Thoracic aorta (tissue), 2 donors: ENCODE measurements around the gene CASP6. TPM values are rescaled to one million over a fixed set of nuclear protein-coding genes. Genes with fewer than 3 reads are reported as not detected.

ENCODE experiments used
- ATAC-seq: fragments of 150-250 bp; one replicate; pipeline ENCODE4 v1.8.0; 2017; ENCODE audit warnings: low read depth; ENCODE audit not compliant: insufficient number of reproducible peaks, low FRiP score
- DNase-seq: peaks from one replicate; pipeline ENCODE4 v3.0.0-alpha.2; 2020; ENCODE audit warnings: low spot score
- H3K27ac ChIP-seq, 2 donors: fragments of 200-600 bp; sonication (generic); 1 replicate in 1 of 2; 2 replicates in 1 of 2; pipeline ENCODE4 v1.5.1; 2016; ENCODE audit warnings: mild to moderate bottlenecking in 2 of 2, moderate library complexity in 2 of 2
- H3K27me3 ChIP-seq: fragments of 200-600 bp; sonication (generic); replicated peaks from 2 replicates; pipeline ENCODE4 v1.6.0; 2016; ENCODE audit warnings: mild to moderate bottlenecking; ENCODE audit not compliant: insufficient read depth
- H3K36me3 ChIP-seq: fragments of 200-600 bp; sonication (generic); one replicate; pipeline ENCODE4 v1.5.1; 2016
- H3K4me1 ChIP-seq, 2 donors: fragments of 200-600 bp; sonication (generic); 1 replicate in 1 of 2; 2 replicates in 1 of 2; pipeline versions ENCODE4 v1.5.1 to v1.6.0; 2016; ENCODE audit warnings: low read depth in 2 of 2, mild to moderate bottlenecking in 1 of 2; ENCODE audit not compliant: control insufficient read depth in 1 of 2
- H3K4me3 ChIP-seq: fragments of 200-600 bp; sonication (generic); 2 replicates; pipeline ENCODE4 v1.5.1; 2016; ENCODE audit warnings: mild to moderate bottlenecking
- H3K9me3 ChIP-seq: fragments of 200-600 bp; sonication (generic); 2 replicates; pipeline ENCODE4 v1.5.1; 2016
- total RNA-seq, 2 donors: library from RNA; depleted of rRNA; stranded (reverse); fragments of >200 nt; gene quantifications; one replicate each; pipeline versions ENCODE4 v1.1.0 to v1.2.3, GENCODE V29; 2016
- TF ChIP-seq, protein P1 (sequence below): fragments of 200-600 bp; sonication (generic); IDR thresholded peaks from one replicate; pipeline ENCODE4 v1.5.1; 2019; ENCODE audit warnings: antibody characterized with exemption

The CASP6 gene
- total RNA-seq, 2 donors from 2014 or later = 9.0 to 17.3 TPM

GRCh38 chr4:109735566-109736365 lies 32.5 kb upstream of the CASP6 start:
- H3K4me3 ChIP-seq = no peak overlapping the region
- H3K9me3 ChIP-seq = no peaks in the 10 kb centered on the region
- ATAC-seq = no peak
- no peaks in the 10 kb centered on the region for H3K27me3 ChIP-seq
- no peak overlapping the region for H3K27ac ChIP-seq
- peaks cover under 1 to 2% of the 10 kb centered on the region in 2 donors for H3K4me1 ChIP-seq
- TF ChIP-seq, protein P1, sequence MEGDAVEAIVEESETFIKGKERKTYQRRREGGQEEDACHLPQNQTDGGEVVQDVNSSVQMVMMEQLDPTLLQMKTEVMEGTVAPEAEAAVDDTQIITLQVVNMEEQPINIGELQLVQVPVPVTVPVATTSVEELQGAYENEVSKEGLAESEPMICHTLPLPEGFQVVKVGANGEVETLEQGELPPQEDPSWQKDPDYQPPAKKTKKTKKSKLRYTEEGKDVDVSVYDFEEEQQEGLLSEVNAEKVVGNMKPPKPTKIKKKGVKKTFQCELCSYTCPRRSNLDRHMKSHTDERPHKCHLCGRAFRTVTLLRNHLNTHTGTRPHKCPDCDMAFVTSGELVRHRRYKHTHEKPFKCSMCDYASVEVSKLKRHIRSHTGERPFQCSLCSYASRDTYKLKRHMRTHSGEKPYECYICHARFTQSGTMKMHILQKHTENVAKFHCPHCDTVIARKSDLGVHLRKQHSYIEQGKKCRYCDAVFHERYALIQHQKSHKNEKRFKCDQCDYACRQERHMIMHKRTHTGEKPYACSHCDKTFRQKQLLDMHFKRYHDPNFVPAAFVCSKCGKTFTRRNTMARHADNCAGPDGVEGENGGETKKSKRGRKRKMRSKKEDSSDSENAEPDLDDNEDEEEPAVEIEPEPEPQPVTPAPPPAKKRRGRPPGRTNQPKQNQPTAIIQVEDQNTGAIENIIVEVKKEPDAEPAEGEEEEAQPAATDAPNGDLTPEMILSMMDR = no peak
- DNase-seq = no peak
- H3K36me3 ChIP-seq = no peaks in the 10 kb centered on the region

GRCh38 chr4:109733728-109734127 lies 30.5 kb upstream of the CASP6 start:
- Histone ChIP-seq H3K27me3 (no peaks in the 10 kb centered on the region), H3K27ac (no peak overlapping the region), H3K9me3 (no peaks in the 10 kb centered on the region), H3K36me3 (no peaks in the 10 kb centered on the region), H3K4me1 (peaks cover 2 to 14% of the 10 kb centered on the region in 2 donors), H3K4me3 (no peak overlapping the region)
- DNase-seq (no peak), ATAC-seq (no peak)
- TF ChIP-seq, protein P1 = no peak

GRCh38 chr4:109730619-109731545 lies 27.6 kb upstream of the CASP6 start:
- no peak for ATAC-seq

DNA sequence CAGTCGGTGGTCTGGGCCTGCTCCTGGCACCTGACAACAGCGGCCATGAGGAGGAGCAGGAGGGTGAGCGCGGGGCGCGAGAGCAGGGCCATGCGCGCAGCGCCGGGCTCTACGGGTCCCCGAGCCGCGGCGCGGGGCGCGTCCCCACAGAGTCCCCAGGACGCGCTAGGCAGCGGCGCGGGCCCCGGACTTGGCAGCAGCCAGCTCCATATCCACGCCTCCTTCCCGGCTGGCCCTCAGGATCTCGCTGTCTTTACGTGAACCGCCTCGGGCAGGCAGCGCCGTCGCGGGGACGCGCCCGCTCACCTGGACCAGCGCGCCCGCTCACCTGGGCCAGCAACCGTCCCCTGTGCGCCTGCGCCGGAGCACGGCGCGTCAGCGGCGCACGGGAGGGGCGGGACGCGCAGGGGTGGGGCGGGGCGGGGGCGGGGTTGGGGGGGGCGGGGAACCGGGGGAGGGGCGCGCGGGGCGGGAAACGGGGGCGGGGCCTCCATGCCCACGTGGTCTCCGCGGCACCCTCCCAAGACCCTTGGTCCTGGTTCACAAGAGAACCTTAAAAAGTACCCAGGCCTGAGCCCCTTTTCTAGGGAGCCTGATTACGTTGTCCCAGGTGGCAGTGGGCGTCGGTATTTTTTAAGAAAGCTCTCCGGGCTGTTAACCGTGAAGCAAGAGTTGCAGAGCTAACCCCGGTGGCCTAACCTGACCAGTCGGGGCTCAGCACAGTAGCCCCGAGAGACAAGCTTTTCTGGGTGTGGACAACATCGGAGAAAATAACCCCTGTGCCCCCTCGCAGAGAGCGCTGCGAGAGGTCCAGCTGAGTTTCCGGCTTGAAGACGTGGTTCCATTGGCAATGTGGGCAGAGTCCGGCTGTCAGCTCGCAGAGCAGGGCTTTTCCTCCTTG lies 26.7 kb upstream of the CASP6 start, which contains the start of gene PLA2G12A:
Gene PLA2G12A (minus strand): TSS at position 353 of the 901 bp plus-strand sequence. CDS start 261 bp downstream, at position 92.
- no peaks in the 10 kb centered on the region for H3K9me3 ChIP-seq
- no peaks in the 10 kb centered on the region for H3K36me3 ChIP-seq
- TF ChIP-seq, protein P1 = no peak
- H3K27ac ChIP-seq = peak within 1 kb of the TSS; percentile 78 to 80
- ATAC-seq (peak; percentile 84), DNase-seq (peak; percentile 3)
- H3K27me3 ChIP-seq = no peaks in the 10 kb centered on the region
- H3K4me3 ChIP-seq = peak within 1 kb of the TSS; percentile 94
- H3K4me1 ChIP-seq = peaks cover 2 to 21% of the 10 kb centered on the region in 2 donors

More at GRCh38 chr4:109730619-109731545, 27.6 kb upstream of the CASP6 start:
- Histone ChIP-seq H3K4me3 (peak overlapping the region; percentile 94), H3K36me3 (no peaks in the 10 kb centered on the region), H3K27me3 (no peaks in the 10 kb centered on the region), H3K4me1 (peaks cover 2 to 21% of the 10 kb centered on the region in 2 donors), H3K27ac (peak overlapping the region; percentile 78 to 80), H3K9me3 (no peaks in the 10 kb centered on the region)
- DNase-seq = no peak
- TF ChIP-seq, protein P1 = no peak
